Fibroblast of pulmonary artery (primary cell): ENCODE data around the gene BRME1.
"Not testable (repeated sequence)": the region's sequence is repeated elsewhere in the genome, so short reads cannot be mapped to it uniquely, and the experiment has no call there.

Experiments
- DNase-seq: peaks from one replicate; pipeline ENCODE4 v3.0.0-alpha.2; 2010; ENCODE audit warnings: low read depth
- H3K4me3 ChIP-seq: replicated peaks from 2 replicates; pipeline ENCODE4 v1.5.1; 2011; ENCODE audit warnings: low read depth, mild to moderate bottlenecking, control low read depth, low read length, moderate library complexity
- CTCF ChIP-seq: IDR thresholded peaks from 2 replicates; pipeline ENCODE4 v1.5.1; 2011; ENCODE audit warnings: mild to moderate bottlenecking, control low read depth, low read length, inconsistent platforms; ENCODE audit errors: missing control alignments

Gene BRME1

GRCh38 chr19:13860679-13861391 is 45.1 kb downstream of the BRME1 start:
- DNase-seq: no peak
- no peak overlapping the region for H3K4me3 ChIP-seq
- TF ChIP-seq CTCF: no peak

- DNase-seq: peak; percentile 50
- TF ChIP-seq CTCF: no peak
- no peak overlapping the region for H3K4me3 ChIP-seq
Measured at GRCh38 chr19:13859361-13859880, 46.5 kb downstream of the BRME1 start.

GRCh38 chr19:13856497-13856896 is 49.4 kb downstream of the BRME1 start:
- DNase-seq: no peak
- TF ChIP-seq CTCF: no peak

GRCh38 chr19:13852171-13852707 is 53.7 kb downstream of the BRME1 start:
- DNase-seq, H3K4me3 ChIP-seq: not testable (repeated sequence)

More at GRCh38 chr19:13856497-13856896, 49.4 kb downstream of the BRME1 start:
- H3K4me3 ChIP-seq: no peak overlapping the region

GRCh38 chr19:13851734-13852114 is 54.2 kb downstream of the BRME1 start:
- H3K4me3 ChIP-seq, DNase-seq: not testable (repeated sequence)

GRCh38 chr19:13850910-13851733 is 54.8 kb downstream of the BRME1 start:
- peak overlapping the region; percentile 34 for H3K4me3 ChIP-seq
- DNase-seq: peak; percentile 91
- no peak for TF ChIP-seq CTCF

- peak overlapping the region; percentile 34 for H3K4me3 ChIP-seq
- peak; percentile 84 for DNase-seq
- TF ChIP-seq CTCF: no peak
Measured at GRCh38 chr19:13849991-13850909, 55.7 kb downstream of the BRME1 start.
